GM03348 (cell line): ENCODE results near the gene CAMKMT.

Source experiments
- DNase-seq: peaks from one replicate; pipeline ENCODE4 v3.0.0; 2012; ENCODE audit warnings: low spot score

Gene CAMKMT

GRCh38 chr2:44651974-44652373 lies 290.2 kb downstream of the CAMKMT start:
- DNase-seq = no peak

- no peak for DNase-seq
Measured at GRCh38 chr2:44652701-44653100, 291.0 kb downstream of the CAMKMT start.

- no peak for DNase-seq
Measured at GRCh38 chr2:44655401-44655864, 293.7 kb downstream of the CAMKMT start.

- DNase-seq = no peak
Measured at GRCh38 chr2:44656460-44656859, 294.7 kb downstream of the CAMKMT start.

- DNase-seq = no peak
Measured at GRCh38 chr2:44663471-44664073, 301.8 kb downstream of the CAMKMT start.

GRCh38 chr2:44668336-44668735 lies 306.6 kb downstream of the CAMKMT start:
- no peak for DNase-seq

GRCh38 chr2:44671276-44671675 lies 309.5 kb downstream of the CAMKMT start:
- no peak for DNase-seq

GRCh38 chr2:44671916-44672315 lies 310.2 kb downstream of the CAMKMT start:
- no peak for DNase-seq

- DNase-seq = no peak
Measured at GRCh38 chr2:44672431-44672830, 310.7 kb downstream of the CAMKMT start.

GRCh38 chr2:44674473-44675284 lies 312.9 kb downstream of the CAMKMT start:
- no peak for DNase-seq

GRCh38 chr2:44676379-44676778 lies 314.6 kb downstream of the CAMKMT start:
- DNase-seq = no peak

GRCh38 chr2:44679584-44679983 lies 317.8 kb downstream of the CAMKMT start:
- no peak for DNase-seq

GRCh38 chr2:44679990-44680389 lies 318.2 kb downstream of the CAMKMT start:
- DNase-seq = no peak

GRCh38 chr2:44680424-44680971 lies 318.8 kb downstream of the CAMKMT start:
- no peak for DNase-seq

GRCh38 chr2:44680983-44681531 lies 319.3 kb downstream of the CAMKMT start:
- DNase-seq = no peak

- DNase-seq = no peak
Measured at GRCh38 chr2:44682459-44682858, 320.7 kb downstream of the CAMKMT start.

GRCh38 chr2:44684559-44684958 lies 322.8 kb downstream of the CAMKMT start:
- DNase-seq = no peak

- peak; percentile 57 for DNase-seq
Measured at GRCh38 chr2:44686561-44686960, 324.8 kb downstream of the CAMKMT start.

GRCh38 chr2:44687686-44688455 lies 326.1 kb downstream of the CAMKMT start:
- no peak for DNase-seq

GRCh38 chr2:44688456-44689124 lies 326.8 kb downstream of the CAMKMT start:
- no peak for DNase-seq

- no peak for DNase-seq
Measured at GRCh38 chr2:44689516-44689915, 327.8 kb downstream of the CAMKMT start.
